Ishikawa (cell line): ENCODE data around the gene SEMA3G.

Source experiments
- EGR1 ChIP-seq: IDR thresholded peaks from 2 replicates; pipeline ENCODE4 v1.6.1; 2012
- ZBTB7A ChIP-seq: IDR thresholded peaks from 2 replicates; pipeline ENCODE4 v1.6.1; 2012; ENCODE audit warnings: low read depth
- TF ChIP-seq, protein P1 (sequence below): IDR thresholded peaks from 2 replicates; pipeline ENCODE4 v1.6.1; 2012

- TF ChIP-seq, protein P1, sequence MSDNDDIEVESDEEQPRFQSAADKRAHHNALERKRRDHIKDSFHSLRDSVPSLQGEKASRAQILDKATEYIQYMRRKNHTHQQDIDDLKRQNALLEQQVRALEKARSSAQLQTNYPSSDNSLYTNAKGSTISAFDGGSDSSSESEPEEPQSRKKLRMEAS = no peak
- TF ChIP-seq EGR1 (no peak), ZBTB7A (no peak)
Observed at GRCh38 chr3:52471371-52472238, 26.7 kb upstream of the SEMA3G start.
